HepG2 (cell line): Measurements from ENCODE around the gene PARVB. TPM values are rescaled to one million over a fixed set of nuclear protein-coding genes. Genes with fewer than 3 reads are reported as not detected.

Experiments used
- ATAC-seq: fragments of 200-7000 bp; cut with Tn5 transposase; 3 replicates; pipeline ENCODE4 v1.9.1; 2020; ENCODE audit warnings: mild to moderate bottlenecking, moderate library complexity
- BruUV-seq: library from RNA; stranded (reverse); fragments of 400-500 nt; replicated peaks from 2 replicates; lab custom pipeline; 2021; lab: Mats Ljungman, UMichigan
- CTCF ChIA-PET: fragments of 300-600 bp; formaldehyde crosslinking; extraction: SDS; loops from one replicate; lab custom pipeline; 2021; ENCODE audit warnings: low total read pairs, inconsistent platforms, low intra/inter-chr PET ratio; lab: Yijun Ruan, JAX
- POLR2A ChIA-PET: fragments of 350-600 bp; sonication (Branson Sonifier 250); formaldehyde crosslinking; loops from one replicate; lab custom pipeline; 2020; ENCODE audit warnings: antibody characterized with exemption, inconsistent platforms; lab: Yijun Ruan, JAX
- DNase-seq: peaks from one replicate; pipeline ENCODE4 v3.0.0-alpha.2; 2015; ENCODE audit warnings: low spot score
- FAIRE-seq: peaks from 3 replicates; lab custom pipeline; 2011; peaks lifted over from hg19 to GRCh38; lab: Jason Lieb, UNC
- H2AFZ ChIP-seq: one replicate; pipeline ENCODE4 v1.6.1; 2011; ENCODE audit warnings: low read length, inconsistent platforms
- H3K27ac ChIP-seq: fragments of 300-600 bp; 3 replicates; pipeline ENCODE4 v1.8.0; 2011; ENCODE audit warnings: mixed run types, mild to moderate bottlenecking, mixed read lengths, low read length, inconsistent platforms; ENCODE audit not compliant: insufficient read depth; ENCODE audit errors: extremely low read length
- H3K27me3 ChIP-seq, 2 experiments: fragments of 200-600 bp in 1 of 2; 2 replicates in 1 of 2; 3 replicates in 1 of 2; pipeline versions ENCODE4 v1.6.0 to v1.8.0; 2011; ENCODE audit warnings: low read length in 2 of 2, mild to moderate bottlenecking in 2 of 2, moderate library complexity in 2 of 2, inconsistent platforms in 1 of 2; ENCODE audit not compliant: insufficient read depth in 2 of 2, control insufficient read depth in 1 of 2
- H3K36me3 ChIP-seq, 2 experiments: fragments of 200-600 bp in 1 of 2; replicated peaks in 1 of 2; 2 replicates in 1 of 2; 3 replicates in 1 of 2; pipeline versions ENCODE4 v1.5.1 to v1.8.0; 2011; ENCODE audit warnings: low read length in 2 of 2, inconsistent platforms in 1 of 2; ENCODE audit not compliant: insufficient read depth in 2 of 2, control insufficient read depth in 1 of 2
- H3K4me1 ChIP-seq: 2 replicates; pipeline ENCODE4 v1.5.1; 2012; ENCODE audit warnings: low read length, inconsistent platforms; ENCODE audit not compliant: insufficient read depth
- H3K4me2 ChIP-seq: 2 replicates; pipeline ENCODE4 v1.6.0; 2011; ENCODE audit warnings: low read depth, low read length, inconsistent platforms
- H3K4me3 ChIP-seq, 3 experiments: fragments of 200-600 bp in 1 of 3; sonication (generic), shearing (Covaris generic) in 1 of 3; replicated peaks in 1 of 3; 2 replicates each; pipeline ENCODE4 v1.5.1; 2011 to 2016; ENCODE audit warnings: low read length in 3 of 3, inconsistent platforms in 2 of 3, low read depth in 2 of 3, mild to moderate bottlenecking in 2 of 3, control low read depth in 1 of 3, mixed read lengths in 1 of 3; ENCODE audit not compliant: insufficient read depth in 1 of 3
- H3K79me2 ChIP-seq: one replicate; pipeline ENCODE4 v1.6.1; 2011; ENCODE audit warnings: low read length, inconsistent platforms; ENCODE audit not compliant: insufficient read depth
- H3K9ac ChIP-seq: 2 replicates; pipeline ENCODE4 v1.6.0; 2011; ENCODE audit warnings: mild to moderate bottlenecking, low read depth, low read length, inconsistent platforms; ENCODE audit not compliant: insufficient read depth
- H3K9me3 ChIP-seq: 2 replicates; pipeline ENCODE4 v1.5.1; 2012; ENCODE audit warnings: mild to moderate bottlenecking, low read length
- H4K20me1 ChIP-seq: 2 replicates; pipeline ENCODE4 v1.6.0; 2011; ENCODE audit warnings: inconsistent platforms, mild to moderate bottlenecking, low read length, moderate library complexity; ENCODE audit not compliant: insufficient read depth
- ARNT ChIP-seq: fragments of 450-650 bp; IDR thresholded peaks from 2 replicates; pipeline ENCODE4 v1.6.1; 2017
- CREM ChIP-seq, 2 experiments: sonication (generic) in 1 of 2; formaldehyde crosslinking in 1 of 2; IDR thresholded peaks; 2 replicates each; pipeline versions ENCODE4 v1.4.0 to v1.6.1; 2016 to 2020; ENCODE audit warnings: antibody characterized with exemption in 1 of 2, mild to moderate bottlenecking in 1 of 2, missing genetic modification reagents in 1 of 2
- GATAD2A ChIP-seq: IDR thresholded peaks from 2 replicates; pipeline ENCODE4 v1.6.1; 2016
- ISL2 ChIP-seq: sonication (generic); formaldehyde crosslinking; IDR thresholded peaks from 2 replicates; pipeline ENCODE4 v1.5.0; 2020; ENCODE audit warnings: missing genetic modification reagents
- NONO ChIP-seq, 2 experiments: fragments of 450-650 bp in 1 of 2; sonication (generic) in 1 of 2; formaldehyde crosslinking in 1 of 2; IDR thresholded peaks in 1 of 2; conservative IDR thresholded peaks in 1 of 2; 2 replicates each; pipeline versions ENCODE4 v1.6.1 to v1.8.0; 2017 to 2022; ENCODE audit warnings: mild to moderate bottlenecking in 1 of 2, missing genetic modification reagents in 1 of 2, moderate library complexity in 1 of 2
- ZNF337 ChIP-seq: sonication (generic); formaldehyde crosslinking; IDR thresholded peaks from 2 replicates; pipeline ENCODE4 v1.5.1; 2020; ENCODE audit warnings: missing genetic modification reagents, low read depth, mild to moderate bottlenecking, borderline replicate concordance
- ZNF713 ChIP-seq: sonication (generic); formaldehyde crosslinking; IDR thresholded peaks from 2 replicates; pipeline ENCODE4 v1.4.0; 2020; ENCODE audit warnings: mild to moderate bottlenecking, missing genetic modification reagents
- WGBS: methylation state at CpG from one replicate; pipeline ENCODE4 v1.1.6; 2017; ENCODE audit warnings: low lambda C conversion rate; 5-methylcytosine and 5-hydroxymethylcytosine counted together
- in situ Hi-C: cut with HindIII; loops from 2 replicates; pipeline ENCODE4 v1.10.0; 2017; ENCODE audit warnings: low pct_unique_long_range_greater_than_20kb; ENCODE audit not compliant: extremely low pct_ligation_motif_present
- intact Hi-C: fragments of 100-400 bp; cut with micrococcal nuclease; formaldehyde crosslinking; loops from one replicate; pipeline ENCODE4 v1.10.0; 2022; ENCODE audit not compliant: unreplicated experiment
- polyA plus RNA-seq, 8 experiments: library from polyadenylated mRNA; depleted of rRNA in 3 of 8; stranded (reverse) in 7 of 8; unstranded in 1 of 8; fragments of >200 nt; fragmentation: Illumina TruSeq in 4 of 8; extraction: Trizol in 4 of 8; gene quantifications; 2 replicates each; pipeline versions ENCODE4 v1.2.1 to v1.2.3, GENCODE V29; 2011 to 2016; ENCODE audit warnings: low read depth in 4 of 8, missing spikeins in 1 of 8, mixed read lengths in 1 of 8; ENCODE audit not compliant: insufficient read depth in 1 of 8
- total RNA-seq, 5 experiments: library from RNA; depleted of rRNA; stranded (reverse); fragments of >200 nt; fragmentation: Illumina TruSeq; extraction: Trizol; gene quantifications; 2 replicates each; pipeline ENCODE4 v1.2.3, GENCODE V29; 2016; ENCODE audit warnings: low read depth in 1 of 5
- TF ChIP-seq, protein P1 (sequence below): sonication (generic); formaldehyde crosslinking; IDR thresholded peaks from 2 replicates; pipeline ENCODE4 v1.5.0; 2020; ENCODE audit warnings: mild to moderate bottlenecking, missing genetic modification reagents, moderate library complexity

PARVB gene
- total and polyA plus RNA-seq, 2 of the 13 experiments (the other 11 are each of a cell fraction or from before 2014, with no cell fraction given): 0.11 to 0.15 TPM

DNA sequence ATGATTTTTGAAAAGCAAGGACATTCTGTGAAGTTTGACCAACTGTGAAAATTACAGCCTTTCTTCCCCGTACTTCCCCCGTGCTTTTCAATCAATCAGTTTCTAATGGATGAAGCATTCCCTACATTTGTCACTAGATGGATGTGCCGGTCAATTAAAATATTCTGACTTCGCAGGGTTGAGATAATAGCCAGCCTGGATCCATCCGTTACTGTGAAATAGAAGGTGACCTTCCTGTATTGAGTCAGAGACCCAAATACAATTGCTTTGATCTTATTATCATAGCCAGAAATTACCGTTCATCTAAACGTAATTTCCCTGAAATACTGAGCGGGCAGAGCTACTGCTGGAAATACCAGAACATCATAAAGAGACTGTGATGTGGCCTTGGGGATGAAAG lies 21.1 kb upstream of the PARVB start (continued):
- TF ChIP-seq CREM (IDR thresholded peaks at IDR 0.05) (no peak), CREM (CRISPR knock-in tag; IDR thresholded peaks at IDR 0.05) (no peak), ZNF713 (CRISPR knock-in tag) (no peak), GATAD2A (CRISPR knock-in tag) (no peak), NONO (IDR thresholded peaks at IDR 0.05) (no peak), NONO (CRISPR knock-in tag; conservative IDR thresholded peaks at IDR 0.05) (no peak), ARNT (no peak), ISL2 (CRISPR knock-in tag) (no peak)

DNA sequence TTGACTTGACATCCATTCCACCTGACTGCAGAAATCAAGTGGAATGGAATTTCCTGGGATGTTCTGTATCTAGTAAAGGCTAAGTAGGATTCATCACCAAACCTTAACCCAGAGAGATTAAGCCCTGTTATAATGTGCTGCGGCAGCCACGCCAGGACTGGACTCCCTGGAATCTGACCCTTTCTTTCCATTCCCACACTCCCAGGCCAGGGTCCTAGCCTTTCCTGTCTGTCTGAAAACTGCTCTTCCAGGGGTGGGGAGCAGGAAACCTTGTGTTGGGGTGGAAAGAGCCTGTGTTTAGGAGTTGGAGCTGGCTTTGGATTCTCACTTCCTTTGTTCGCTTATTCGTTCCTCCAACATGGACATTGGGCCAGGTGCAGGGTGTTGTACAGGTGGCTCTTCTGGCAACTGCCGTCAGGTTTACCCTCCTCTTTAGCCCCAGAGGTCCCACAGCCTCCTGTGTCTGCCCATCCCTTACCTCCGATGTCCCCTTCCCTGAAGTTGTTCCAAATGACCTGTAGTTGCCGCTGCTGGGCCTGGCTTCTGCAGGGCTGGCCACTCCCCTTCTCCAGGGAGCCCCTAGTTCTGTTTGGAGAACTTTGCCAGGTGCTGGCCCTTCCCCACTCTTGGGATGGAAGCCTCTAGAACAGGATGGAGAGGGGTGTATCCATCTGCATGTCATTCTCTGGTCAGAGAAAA lies 20.5 kb upstream of the PARVB start:
- no peak overlapping the region for H3K27ac ChIP-seq
- POLR2A ChIA-PET: no interaction called here
- H3K27me3 ChIP-seq: no peaks in the 10 kb centered on the region
- BruUV-seq: no TSS peak
- ATAC-seq: peak; percentile 70
- CTCF ChIA-PET: no interaction called here
- H3K4me3 ChIP-seq: no peak overlapping the region
- intact Hi-C loops (no loop called here), in situ Hi-C loops (no loop called here)
- FAIRE-seq: no peak
- H2AFZ ChIP-seq: no peak overlapping the region
- no peaks in the 10 kb centered on the region for H4K20me1 ChIP-seq
- no peak overlapping the region for H3K9ac ChIP-seq
- 98% methylated on average over 6 of the region's 7 CpGs for whole genome bisulfite sequencing
- peaks cover 0 to 12% of the 10 kb centered on the region in 2 experiments; a peak in 2 of 5 replicates for H3K36me3 ChIP-seq
- H3K9me3 ChIP-seq: no peaks in the 10 kb centered on the region
- H3K79me2 ChIP-seq: no peaks in the 10 kb centered on the region
- TF ChIP-seq, protein P1, sequence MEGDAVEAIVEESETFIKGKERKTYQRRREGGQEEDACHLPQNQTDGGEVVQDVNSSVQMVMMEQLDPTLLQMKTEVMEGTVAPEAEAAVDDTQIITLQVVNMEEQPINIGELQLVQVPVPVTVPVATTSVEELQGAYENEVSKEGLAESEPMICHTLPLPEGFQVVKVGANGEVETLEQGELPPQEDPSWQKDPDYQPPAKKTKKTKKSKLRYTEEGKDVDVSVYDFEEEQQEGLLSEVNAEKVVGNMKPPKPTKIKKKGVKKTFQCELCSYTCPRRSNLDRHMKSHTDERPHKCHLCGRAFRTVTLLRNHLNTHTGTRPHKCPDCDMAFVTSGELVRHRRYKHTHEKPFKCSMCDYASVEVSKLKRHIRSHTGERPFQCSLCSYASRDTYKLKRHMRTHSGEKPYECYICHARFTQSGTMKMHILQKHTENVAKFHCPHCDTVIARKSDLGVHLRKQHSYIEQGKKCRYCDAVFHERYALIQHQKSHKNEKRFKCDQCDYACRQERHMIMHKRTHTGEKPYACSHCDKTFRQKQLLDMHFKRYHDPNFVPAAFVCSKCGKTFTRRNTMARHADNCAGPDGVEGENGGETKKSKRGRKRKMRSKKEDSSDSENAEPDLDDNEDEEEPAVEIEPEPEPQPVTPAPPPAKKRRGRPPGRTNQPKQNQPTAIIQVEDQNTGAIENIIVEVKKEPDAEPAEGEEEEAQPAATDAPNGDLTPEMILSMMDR: 0 out of 2 replicates have a peak, but pooled peaks have one; percentile 21
- no peak for TF ChIP-seq ZNF337 (CRISPR knock-in tag)
- H3K4me1 ChIP-seq: peaks cover 17% of the 10 kb centered on the region
- no peak for DNase-seq
- H3K4me2 ChIP-seq: no peak overlapping the region
